Measurements from ENCODE around the gene MRGPRX3.

Gene MRGPRX3

GRCh38 chr11:18168372-18168771 is 36.0 kb downstream of the MRGPRX3 start:
- DNase-seq (ENCODE audit: low read depth in 1 of 2, low spot score in 1 of 2): no peak

DNA sequence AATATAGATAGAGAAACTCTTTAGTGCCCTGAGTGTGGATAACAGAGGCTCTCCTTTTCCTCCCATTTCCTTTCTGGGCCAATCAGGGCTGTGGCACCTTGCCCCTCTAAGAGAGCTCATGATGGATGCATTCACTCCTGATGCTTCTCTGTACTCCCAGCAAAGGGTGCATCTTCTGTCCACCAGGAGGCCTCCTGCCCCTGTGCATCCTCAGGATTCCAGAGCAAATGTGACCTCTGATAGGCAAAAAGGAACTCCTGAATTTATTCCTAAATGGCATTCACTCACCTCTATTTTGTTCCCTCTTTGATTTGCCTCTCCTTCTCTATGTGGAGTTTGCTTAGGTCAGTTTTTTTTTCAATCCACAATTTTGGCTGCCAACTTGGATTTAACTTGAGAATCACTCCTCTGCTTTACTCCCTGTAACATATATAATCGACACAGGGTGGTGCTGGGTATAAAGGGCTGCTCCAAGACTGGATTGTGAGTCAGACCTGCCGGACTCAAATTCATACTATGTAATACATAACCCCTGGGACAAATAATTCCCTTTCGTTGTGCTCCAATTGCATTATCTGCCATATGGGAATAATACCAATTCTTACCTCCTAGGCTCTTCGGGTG is 39.1 kb downstream of the MRGPRX3 start:
- DNase-seq (ENCODE audit: low read depth in 1 of 2, low spot score in 1 of 2): no peak

GRCh38 chr11:18172666-18173065 is 40.3 kb downstream of the MRGPRX3 start, which contains the start of gene MRGPRX4:
Gene MRGPRX4, plus strand, starts transcription at chr11:18172837. Its CDS starts 420 bp downstream, at chr11:18173257.
- no peak for DNase-seq (ENCODE audit: low read depth in 1 of 2, low spot score in 1 of 2)

DNA sequence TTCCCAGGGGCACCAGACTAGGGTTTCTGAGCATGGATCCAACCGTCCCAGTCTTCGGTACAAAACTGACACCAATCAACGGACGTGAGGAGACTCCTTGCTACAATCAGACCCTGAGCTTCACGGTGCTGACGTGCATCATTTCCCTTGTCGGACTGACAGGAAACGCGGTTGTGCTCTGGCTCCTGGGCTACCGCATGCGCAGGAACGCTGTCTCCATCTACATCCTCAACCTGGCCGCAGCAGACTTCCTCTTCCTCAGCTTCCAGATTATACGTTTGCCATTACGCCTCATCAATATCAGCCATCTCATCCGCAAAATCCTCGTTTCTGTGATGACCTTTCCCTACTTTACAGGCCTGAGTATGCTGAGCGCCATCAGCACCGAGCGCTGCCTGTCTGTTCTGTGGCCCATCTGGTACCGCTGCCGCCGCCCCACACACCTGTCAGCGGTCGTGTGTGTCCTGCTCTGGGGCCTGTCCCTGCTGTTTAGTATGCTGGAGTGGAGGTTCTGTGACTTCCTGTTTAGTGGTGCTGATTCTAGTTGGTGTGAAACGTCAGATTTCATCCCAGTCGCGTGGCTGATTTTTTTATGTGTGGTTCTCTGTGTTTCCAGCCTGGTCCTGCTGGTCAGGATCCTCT is 41.0 kb downstream of the MRGPRX3 start:
- DNase-seq (ENCODE audit: low read depth in 1 of 2, low spot score in 1 of 2): no peak
